GM18873 (cell line): ENCODE results near the gene CA9.

ENCODE experiments used
- ATAC-seq: cut with Tn5 transposase; IDR thresholded peaks from one replicate; pipeline ENCODE4 v1.9.1; 2021; ENCODE audit warnings: mild to moderate bottlenecking, moderate library complexity, moderate number of reproducible peaks; ENCODE audit not compliant: unreplicated experiment, low FRiP score

The CA9 gene

DNA sequence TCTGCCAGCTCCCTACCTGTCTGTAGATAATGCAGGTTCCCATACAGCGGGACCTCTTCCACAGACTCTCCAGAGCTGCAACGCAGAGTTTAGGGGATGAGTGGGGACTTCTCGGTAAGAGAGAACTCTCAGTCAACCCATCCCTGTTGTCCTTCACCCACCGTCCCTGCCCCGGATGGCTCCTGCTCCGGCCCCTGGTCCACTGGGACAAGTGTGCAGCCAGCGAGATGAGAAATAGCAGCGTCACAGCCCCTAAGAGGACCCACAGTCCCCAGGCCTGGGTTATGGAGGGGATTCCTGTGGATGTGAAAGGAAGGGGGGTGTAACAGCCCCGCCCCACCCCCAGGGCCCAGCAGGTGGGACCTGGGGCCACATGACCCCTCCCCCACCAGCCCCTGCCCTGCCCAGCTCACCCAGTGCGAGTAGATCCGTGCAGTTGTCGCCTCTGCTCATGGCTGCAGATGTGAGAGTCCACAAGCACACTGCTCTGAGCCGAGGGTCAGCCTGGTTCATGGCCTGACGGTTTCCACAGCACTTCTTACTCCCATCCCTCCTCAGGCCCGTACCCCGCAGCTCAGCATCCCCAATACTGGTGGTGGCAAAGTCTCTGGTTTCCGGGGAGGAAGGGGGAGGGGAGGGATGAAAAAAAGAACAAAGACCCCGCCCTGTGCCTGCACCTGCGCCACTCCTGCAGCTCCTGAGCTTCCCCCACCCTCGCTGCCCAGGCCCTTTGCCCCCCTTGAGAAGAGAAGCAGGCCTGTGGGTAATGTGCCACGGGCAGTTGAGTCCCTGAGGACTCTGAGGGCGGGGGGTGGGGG is 23.2 kb upstream of the CA9 start, which contains the start of gene SIT1:
TSS of gene SIT1 (minus strand) at position 591 of the 818 bp plus-strand sequence. CDS start at position 513, 78 bp downstream.
- no peak for ATAC-seq

DNA sequence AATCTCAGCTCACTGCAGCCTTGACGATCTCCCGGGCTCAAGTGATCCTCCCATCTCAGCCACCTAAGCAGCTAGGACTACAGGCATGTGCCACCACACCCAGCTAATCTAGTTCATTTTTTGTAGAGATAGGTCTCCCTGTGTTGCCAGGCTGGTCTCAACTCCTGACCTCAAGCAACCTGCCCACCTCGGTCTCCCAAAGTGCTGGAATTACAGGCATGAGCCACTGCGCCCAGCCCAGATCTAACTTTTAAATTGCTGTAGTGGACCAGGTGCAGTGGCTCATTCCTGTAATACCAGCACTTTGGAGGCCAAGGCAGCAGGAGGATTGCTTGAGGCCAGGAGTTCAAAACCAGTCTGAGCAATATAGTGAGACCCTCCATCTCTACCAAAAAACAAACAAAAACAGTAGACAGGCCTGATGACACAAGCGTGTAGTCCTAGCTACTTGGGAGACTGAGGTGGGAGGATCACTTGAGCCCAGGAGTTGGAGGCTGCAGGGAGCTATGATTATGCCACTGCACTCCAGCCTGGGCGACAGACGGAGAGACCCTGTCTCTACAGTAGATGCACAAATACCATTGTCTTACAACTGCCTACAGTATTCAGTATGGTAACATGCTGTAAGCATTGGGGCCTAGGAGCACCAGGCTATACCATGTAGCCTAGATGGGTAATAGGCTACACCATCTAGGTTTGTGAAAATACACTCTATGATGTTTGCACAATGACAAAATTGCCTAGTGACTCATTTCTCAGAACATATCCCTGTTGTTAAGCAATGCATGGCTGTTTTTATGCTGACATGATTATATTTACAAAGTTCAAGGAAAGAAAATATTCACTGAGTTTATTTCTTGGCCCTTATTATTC is 21.5 kb upstream of the CA9 start:
- no peak for ATAC-seq

DNA sequence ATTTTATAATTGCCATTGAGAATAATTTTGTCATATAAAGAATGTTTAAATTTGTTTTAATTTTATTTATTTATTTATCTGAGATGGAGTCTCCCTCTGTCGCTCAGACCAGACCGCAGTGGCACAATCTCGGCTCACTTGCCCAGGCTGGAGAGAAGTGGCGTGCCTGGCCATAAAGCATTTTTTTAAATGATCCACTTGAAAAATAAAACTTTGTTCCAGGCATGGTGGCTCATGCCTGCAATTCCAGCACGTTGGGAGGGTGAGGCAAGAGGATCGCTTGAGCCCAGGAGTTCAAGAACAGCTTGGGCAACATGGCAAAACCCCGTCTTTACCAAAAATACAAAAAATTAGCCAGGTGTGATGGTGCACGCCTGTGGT is 20.9 kb upstream of the CA9 start:
- no peak for ATAC-seq

DNA sequence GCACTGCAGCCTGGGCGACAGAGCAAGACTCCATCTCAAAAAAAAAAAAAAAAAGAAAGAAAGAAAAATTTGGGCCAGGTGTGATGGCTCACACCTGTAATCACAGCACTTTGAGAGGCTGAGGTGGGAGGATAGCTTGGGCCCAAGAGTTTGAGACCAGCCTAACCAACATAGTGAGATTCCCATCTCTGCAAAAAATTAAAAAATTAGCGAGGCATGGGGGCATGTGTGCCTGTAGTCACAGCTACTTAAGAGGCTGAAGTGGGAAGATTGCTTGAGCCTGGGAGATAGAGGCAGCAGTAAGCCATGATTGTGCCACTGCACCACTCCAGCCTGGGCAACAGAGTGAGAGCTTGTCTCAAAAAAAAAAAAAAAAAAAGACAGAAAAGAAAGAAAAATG is 20.1 kb upstream of the CA9 start:
- ATAC-seq, result no peak

DNA sequence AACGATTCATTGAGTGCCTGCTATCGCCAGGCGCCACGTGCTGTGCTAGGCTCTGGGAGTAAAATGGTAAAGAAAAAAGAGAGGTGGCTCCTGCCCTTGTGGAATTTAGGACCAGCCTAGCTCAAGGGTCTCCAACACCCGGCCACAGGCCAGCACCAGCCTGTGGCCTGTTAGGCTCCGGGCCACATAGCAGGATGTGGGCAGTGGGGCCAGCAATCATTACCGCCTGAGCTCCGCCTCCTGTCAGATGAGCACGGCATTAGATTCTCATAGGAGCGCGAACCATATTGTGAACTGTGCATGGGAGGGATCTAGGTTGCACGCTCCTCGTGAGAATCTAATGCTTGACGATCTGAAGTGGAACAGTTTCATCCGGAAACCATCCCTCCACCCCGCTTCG is 17.4 kb upstream of the CA9 start:
- no peak for ATAC-seq

DNA sequence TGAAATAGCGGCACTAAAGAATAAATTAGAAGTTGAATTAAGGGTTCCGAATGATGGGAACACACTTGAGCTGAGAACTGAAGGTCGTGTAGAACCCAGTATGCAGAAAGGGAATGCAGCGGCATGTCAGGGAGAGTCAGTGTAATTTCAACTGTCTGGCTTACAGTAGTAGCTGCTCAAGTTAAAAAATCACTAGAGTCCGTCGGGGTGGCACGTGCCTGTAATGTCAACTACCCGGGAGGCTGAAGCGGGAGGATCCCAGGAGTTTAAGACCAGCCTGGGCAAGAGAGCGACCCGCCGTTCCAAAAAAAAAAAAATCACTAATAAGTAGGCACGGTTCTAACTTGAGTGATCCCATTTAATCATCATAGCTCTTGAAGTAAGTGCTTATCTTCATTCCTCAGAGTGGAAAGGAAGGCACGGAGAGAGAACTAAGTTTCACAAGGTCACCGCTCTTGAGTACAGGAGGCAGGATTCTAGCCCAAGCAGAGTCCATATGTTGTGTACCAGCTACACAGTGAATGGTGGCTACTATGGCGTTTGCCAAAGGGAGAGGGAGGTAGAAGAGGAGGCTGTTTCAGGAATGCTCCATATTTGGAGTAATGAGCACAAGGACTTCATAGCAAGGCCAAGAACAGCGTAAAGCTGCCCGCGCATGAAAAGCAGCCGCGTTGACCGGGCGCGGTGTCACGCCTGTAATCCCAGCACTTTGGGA is 16.7 kb upstream of the CA9 start:
- ATAC-seq, result no peak

DNA sequence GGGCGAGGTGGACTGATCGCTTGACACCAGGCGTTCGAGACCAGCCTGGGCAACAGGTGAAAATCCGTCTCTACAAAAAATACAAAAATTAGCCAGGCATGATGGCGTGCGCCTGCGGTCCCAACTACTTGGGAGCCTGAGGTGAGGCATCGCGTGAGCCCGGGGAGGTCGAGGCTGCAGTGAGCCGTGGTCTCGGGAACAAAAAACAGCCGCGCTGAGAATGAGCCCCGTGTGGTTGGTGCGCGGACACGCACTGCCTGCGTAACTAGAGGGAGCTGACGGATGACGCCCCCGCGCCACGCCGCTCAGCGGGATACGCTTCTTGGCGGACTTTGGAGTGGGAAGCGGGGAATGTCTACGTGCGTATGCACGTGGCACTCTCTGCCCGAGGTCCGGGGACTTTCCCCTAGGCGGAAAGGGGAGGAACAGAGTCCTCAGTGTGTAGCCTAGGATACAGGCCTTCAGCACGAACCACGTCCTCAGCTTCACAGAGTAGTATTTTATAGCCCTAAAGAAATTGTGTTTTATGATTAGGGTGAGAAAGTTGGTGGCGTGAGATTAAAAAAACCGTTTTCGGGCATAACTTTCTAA is 16.1 kb upstream of the CA9 start, which contains the start of gene RMRP:
TSS of gene RMRP (minus strand) at position 474 of the 591 bp plus-strand sequence.
- ATAC-seq, result peak; percentile 78

DNA sequence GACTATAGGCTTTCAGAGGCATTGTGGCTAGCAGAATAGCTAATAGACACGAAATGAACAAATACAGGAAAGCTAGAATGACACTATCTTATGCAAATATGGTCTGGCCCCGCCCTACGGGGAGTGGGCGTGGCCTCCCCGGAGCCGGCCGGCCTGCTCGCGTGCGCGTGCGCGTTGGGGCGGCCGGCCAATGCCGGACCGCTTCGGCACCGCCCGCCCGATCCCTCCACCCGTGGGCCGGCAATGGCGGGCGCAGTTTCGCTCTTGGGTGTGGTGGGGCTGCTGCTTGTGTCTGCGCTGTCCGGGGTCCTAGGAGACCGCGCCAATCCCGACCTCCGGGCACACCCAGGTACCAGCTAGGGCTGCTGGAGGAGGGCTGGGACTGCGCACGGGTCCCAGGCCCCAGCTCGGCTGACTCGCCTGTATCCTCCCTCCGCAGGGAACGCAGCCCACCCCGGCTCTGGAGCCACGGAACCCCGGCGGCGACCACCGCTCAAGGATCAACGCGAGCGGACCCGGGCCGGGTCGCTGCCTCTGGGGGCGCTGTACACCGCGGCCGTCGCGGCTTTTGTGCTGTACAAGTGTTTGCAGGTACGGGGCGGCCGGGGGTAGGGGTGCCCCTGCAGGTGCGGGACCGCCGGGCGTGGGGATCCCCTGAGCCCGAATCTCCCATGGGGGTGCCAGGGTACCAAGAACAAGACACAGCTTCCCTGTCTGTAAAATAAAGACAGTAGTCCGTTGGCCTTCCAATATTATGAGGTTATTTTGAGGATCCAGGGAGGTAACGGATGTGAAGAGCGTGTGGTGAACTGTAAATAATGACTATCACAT is 15.4 kb upstream of the CA9 start, which contains the start of gene CCDC107:
TSS of gene CCDC107 (plus strand) at position 156 of the 831 bp plus-strand sequence. CDS start at position 244, 88 bp downstream.
- ATAC-seq, result peak; percentile 41

DNA sequence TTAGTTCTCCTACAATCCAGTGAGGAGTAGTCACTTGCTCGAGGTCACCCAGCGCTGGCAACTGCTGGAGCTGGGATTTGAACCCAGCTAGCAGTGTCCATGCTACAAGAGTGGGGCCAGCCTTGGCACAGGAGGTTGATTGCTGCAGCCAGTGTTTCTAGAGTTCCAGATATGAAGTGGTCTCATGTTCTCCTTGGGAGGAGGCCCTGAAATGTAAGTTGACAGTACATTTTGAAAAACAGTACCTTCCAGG is 14.8 kb upstream of the CA9 start:
- no peak for ATAC-seq

DNA sequence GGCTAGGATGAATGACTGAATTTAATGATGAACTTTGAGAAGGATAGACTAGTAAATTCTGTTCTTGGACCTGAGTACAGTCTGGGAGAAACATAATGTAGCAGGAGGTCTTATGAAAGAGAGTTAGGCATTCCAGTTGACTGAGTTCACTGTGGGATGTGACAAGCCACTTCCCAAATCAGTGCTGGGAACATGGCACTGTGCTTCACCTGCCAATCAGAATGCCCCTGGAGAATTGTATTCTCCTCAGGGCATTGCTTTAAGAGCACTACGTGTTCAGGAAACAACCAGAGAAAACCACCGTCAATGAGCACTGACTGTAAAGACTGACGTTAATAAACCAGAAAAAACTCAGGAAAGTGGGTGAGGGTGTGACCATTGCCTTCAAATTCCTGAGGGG is 14.4 kb upstream of the CA9 start:
- ATAC-seq, result no peak

DNA sequence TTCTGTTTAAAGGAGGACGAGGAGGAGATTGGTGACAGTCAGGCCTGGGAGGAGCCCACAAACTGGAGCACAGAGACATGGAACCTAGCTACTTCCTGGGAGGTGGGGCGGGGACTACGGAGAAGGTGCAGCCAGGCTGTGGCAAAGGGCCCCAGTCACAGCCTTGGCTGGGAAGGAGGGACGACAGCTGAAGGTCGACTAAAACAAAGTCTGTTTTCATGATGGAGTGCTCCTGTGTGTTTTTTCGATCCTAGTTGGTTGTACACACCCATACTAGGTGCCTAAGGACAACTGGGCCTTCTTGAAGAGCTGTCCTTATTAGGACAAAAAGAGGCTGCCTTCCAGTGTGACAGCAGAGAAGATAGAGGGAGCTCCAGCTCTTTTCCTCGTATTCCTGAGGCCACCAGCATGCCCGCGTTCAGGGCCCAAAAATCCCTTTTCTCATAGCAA is 12.7 kb upstream of the CA9 start:
- ATAC-seq, result no peak

DNA sequence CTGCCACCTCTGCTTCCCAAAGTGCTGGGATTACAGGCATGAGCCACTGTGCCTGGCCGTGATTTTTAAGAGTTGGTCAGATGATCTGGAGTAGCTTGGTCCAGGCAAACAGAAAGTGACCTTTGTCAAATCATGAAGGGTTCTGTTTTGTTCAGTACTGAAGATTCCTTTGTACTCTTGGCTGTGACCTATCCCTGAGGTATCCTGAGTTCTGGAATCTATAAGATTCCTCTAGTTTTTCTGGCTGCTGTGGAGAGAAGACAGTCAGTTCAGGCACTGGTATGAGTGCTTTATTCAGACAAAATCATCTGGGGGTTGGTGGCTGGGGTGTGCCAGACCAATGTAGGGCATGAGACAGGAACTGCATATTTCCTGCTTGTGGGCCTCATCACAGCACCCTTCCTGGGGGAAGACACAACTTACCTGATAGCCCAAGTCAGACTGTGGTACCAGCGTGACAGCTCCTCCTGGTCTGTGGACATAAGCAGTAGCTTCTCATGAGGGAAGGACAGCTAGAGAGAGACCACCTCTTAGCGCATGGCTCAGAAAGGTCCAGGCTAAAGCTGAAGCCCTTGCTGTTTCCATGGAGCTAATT is 11.9 kb upstream of the CA9 start:
- ATAC-seq, result no peak

DNA sequence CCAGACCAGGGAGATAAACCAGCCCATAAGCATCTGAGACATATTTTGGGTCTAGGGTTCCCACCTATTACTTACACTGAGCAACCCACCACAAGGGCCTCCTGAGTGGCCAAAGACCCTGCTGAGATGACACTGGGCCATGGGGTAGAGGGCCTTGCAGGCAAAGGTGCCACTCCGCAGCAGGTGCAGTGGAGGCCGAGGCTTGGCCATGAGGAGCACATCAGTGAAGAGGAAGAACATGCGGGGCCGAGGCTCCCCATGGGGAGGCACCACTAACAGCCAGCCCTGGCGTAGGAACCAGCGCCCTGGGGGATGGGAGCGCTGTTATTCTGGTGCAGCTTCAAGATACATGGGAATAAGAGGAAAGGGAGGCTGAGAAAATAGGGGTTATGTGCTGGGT is 11.3 kb upstream of the CA9 start:
- ATAC-seq, result no peak

DNA sequence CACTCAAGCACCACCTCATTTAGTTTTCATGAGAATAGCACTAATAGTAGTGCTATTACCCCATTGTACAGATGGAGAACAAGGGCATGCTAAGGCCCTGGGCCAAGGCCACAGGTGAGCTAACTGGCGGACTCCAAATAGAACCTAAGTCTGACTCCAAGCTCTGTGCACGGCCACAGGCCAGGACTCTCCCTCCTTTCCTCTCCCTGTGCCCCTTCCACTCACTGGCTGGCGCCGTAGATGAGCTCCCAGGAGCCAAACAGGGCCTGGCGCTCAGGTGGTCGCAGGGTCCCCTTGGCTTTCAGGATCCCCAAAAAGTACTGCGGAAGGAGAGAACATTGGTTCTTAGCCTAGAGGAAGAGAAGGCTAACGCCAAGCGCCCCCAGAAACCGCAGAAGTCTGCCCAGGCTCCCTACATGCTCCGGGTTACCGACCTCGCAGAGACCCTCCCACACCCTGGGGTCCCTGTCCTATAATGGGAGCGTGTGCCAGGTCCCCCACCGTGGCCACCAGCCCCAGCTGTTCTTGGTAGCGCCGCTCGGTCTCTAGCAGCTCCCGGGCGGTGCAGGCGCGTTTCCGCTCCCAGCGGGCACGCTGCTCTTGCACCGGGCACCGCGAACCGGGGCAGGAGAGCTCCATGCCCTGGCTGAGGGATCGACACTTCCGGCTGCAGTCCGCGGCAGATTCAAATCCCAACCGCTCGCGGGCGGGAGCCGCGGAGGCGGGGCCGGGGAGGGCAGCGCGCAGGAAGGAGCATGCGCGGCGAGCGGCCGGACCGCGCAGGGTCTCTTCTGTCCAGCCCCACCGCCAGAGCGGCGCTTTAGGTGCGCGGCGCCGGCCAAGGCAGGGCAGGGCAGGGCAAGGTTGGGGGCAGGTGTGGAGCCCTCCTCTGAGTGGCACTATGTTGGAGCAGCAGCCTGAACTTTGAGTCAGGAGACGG is 8.9 kb upstream of the CA9 start, which contains the start of gene ARHGEF39:
TSS of gene ARHGEF39 (minus strand) at position 665 of the 940 bp plus-strand sequence. CDS start at position 639, 26 bp downstream.
- peak; percentile 43 for ATAC-seq

DNA sequence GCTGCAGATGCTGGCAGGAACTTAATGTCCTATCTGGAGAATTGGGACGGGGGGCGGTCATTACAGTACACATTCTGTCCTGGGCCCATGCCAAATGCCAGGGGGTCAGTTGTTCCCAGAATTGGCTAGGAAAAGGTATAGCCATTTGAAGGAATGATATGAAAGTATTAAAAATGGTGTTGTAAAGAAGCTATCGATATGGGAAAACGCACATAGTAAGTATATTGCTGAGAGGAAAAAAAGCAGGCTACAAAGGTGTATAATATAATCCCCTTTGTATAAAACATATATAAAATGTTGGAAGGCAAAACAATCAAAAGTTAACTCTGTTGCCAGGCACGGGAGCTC is 8.3 kb upstream of the CA9 start:
- ATAC-seq, result no peak

DNA sequence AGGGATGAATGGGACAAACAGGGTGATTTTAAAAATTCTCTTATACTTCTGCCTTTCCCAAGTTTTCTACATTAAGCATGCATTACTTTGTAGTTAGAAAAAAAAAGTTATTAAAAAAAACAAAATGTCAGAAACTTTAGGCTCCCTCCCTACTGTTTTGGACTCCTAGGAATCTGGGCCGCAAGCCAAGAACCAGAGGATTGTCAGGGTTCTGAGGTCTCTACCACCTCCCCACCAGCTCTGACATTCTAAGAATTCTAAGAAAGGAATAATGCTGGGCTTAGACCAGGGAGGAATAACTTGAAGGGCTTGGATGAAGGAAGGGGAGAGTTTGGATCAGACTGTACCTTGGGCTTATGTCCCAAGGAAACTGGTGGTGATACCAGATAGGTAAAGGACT is 7.7 kb upstream of the CA9 start:
- no peak for ATAC-seq

DNA sequence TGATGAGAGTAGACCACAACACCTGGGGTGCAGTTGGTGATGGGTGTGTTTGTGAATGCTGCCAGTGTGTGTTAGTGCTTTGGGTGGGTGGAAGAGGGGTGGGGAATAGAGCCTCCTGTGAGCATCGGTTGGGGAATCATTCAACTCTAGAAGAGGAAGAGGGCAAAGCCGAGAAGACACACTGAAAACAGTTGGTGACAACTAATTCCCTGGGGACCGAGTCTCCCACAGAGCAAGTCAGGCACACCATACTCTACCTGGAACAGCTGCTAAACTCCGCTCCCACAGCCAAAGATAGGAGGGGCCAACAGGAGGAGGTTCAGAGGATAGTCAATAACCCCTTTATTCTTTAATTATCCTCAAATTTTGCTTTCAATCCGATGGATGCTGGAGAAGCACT is 7.2 kb upstream of the CA9 start:
- ATAC-seq, result no peak

DNA sequence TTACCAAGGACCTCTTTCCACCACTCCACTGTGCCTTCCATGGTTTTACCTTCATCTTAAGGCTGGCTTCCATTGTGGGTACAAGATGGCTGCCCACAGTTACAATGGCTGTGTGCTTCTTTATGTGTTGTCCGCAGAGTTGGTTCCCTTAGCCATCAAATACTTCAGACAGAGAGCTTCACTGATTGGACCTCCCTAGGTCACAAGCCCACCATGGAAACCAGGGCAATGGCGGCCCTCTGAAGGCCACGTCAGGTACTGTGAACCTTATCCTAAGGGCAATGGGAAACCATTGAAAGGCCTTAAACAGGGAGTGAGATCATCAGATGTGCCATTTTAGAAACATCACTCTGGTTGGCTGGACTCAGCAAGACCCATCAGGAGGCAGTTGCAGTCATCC is 5.8 kb upstream of the CA9 start:
- ATAC-seq, result no peak
